Fibroblast of pulmonary artery (primary cell): ENCODE data around the gene SERP2.
A peak's percentile ranks its signal among the peaks of the same experiment; 100 is the strongest.

Experiments
- DNase-seq: peaks from one replicate; pipeline ENCODE4 v3.0.0-alpha.2; 2010; ENCODE audit warnings: low read depth
- H3K4me3 ChIP-seq: replicated peaks from 2 replicates; pipeline ENCODE4 v1.5.1; 2011; ENCODE audit warnings: low read depth, mild to moderate bottlenecking, control low read depth, low read length, moderate library complexity
- CTCF ChIP-seq: IDR thresholded peaks from 2 replicates; pipeline ENCODE4 v1.5.1; 2011; ENCODE audit warnings: mild to moderate bottlenecking, control low read depth, low read length, inconsistent platforms; ENCODE audit errors: missing control alignments

Gene SERP2

GRCh38 chr13:44431150-44431549 is 57.5 kb downstream of the SERP2 start:
- no peak for DNase-seq
- no peak overlapping the region for H3K4me3 ChIP-seq
- TF ChIP-seq CTCF = no peak

GRCh38 chr13:44432650-44433049 is 59.0 kb downstream of the SERP2 start:
- peak; percentile 39 for DNase-seq
- no peak for TF ChIP-seq CTCF
- H3K4me3 ChIP-seq = no peak overlapping the region

- TF ChIP-seq CTCF = no peak
- no peak for DNase-seq
- H3K4me3 ChIP-seq = peak overlapping the region; percentile 86
These were observed 60.5 kb downstream of the SERP2 start for GRCh38 chr13:44433863-44434765.

GRCh38 chr13:44434766-44435141 is 61.1 kb downstream of the SERP2 start:
- peak overlapping the region; percentile 86 for H3K4me3 ChIP-seq
- DNase-seq = no peak
- no peak for TF ChIP-seq CTCF

- TF ChIP-seq CTCF = no peak
- peak; percentile 99 for DNase-seq
- peak overlapping the region; percentile 86 for H3K4me3 ChIP-seq
These were observed 61.7 kb downstream of the SERP2 start for GRCh38 chr13:44435142-44435918.

- TF ChIP-seq CTCF = no peak
- H3K4me3 ChIP-seq = peak overlapping the region; percentile 86
- DNase-seq = no peak
These were observed 62.4 kb downstream of the SERP2 start for GRCh38 chr13:44435919-44436510.
